Testis (tissue), 3 donors: ENCODE measurements around the gene MOSMO. TPM values are rescaled to one million over a fixed set of nuclear protein-coding genes. Genes with fewer than 3 reads are reported as not detected.
"Not testable (repeated sequence)": the region's sequence is repeated elsewhere in the genome, so short reads cannot be mapped to it uniquely, and the experiment has no call there.

ENCODE experiments used
- DNase-seq: peaks from one replicate; pipeline ENCODE4 v3.0.0-alpha.2; 2019
- H3K27ac ChIP-seq, 2 donors: fragments of 200-600 bp; sonication (generic); one replicate each; pipeline ENCODE4 v1.5.1; 2019
- H3K27me3 ChIP-seq: fragments of 200-600 bp; sonication (generic); one replicate; pipeline ENCODE4 v1.5.1; 2019
- H3K36me3 ChIP-seq: fragments of 200-600 bp; sonication (generic); one replicate; pipeline ENCODE4 v1.5.1; 2017; ENCODE audit warnings: low read depth; ENCODE audit errors: missing control alignments
- H3K4me1 ChIP-seq: fragments of 200-600 bp; sonication (generic); one replicate; pipeline ENCODE4 v1.5.1; 2019
- H3K4me3 ChIP-seq, 2 donors: fragments of 200-600 bp; sonication (generic); one replicate each; pipeline ENCODE4 v1.5.1; 2017 to 2019
- H3K9me3 ChIP-seq: fragments of 200-600 bp; sonication (generic); one replicate; pipeline ENCODE4 v1.5.1; 2017
- CTCF ChIP-seq, 3 experiments: fragments of 450-650 bp in 2 of 3; fragments of 200-600 bp in 1 of 3; sonication (generic) in 1 of 3; IDR thresholded peaks; one replicate each; pipeline ENCODE4 v1.5.1; 2016 to 2019; ENCODE audit warnings: antibody characterized with exemption in 3 of 3, mild to moderate bottlenecking in 2 of 3, moderate library complexity in 1 of 3
- POLR2A ChIP-seq: fragments of 450-650 bp; IDR thresholded peaks from one replicate; pipeline ENCODE4 v1.6.1; 2017; ENCODE audit warnings: antibody characterized with exemption, mild to moderate bottlenecking, moderate library complexity
- WGBS, 2 donors: methylation state at CpG; one replicate each; pipeline ENCODE4 v1.1.5; 2018; 5-methylcytosine and 5-hydroxymethylcytosine counted together
- intact Hi-C: fragments of 100-400 bp; cut with DNase I; formaldehyde crosslinking; loops from one replicate; pipeline ENCODE4 v1.15.1; 2023; ENCODE audit warnings: low total_unique reads
- polyA plus RNA-seq: library from polyadenylated mRNA; stranded (reverse); fragments of 350-450 nt; fragmentation: Illumina TruSeq; extraction: RNeasy Lipid Tissue Mini Kit (QIAGEN cat#74804); gene quantifications from one replicate; pipeline ENCODE4 v1.2.3, GENCODE V29; 2014; ENCODE audit warnings: low read depth, low replicate concordance; ENCODE audit not compliant: insufficient read depth
- total RNA-seq, 2 donors: library from RNA; depleted of rRNA; stranded (reverse); fragments of >200 nt; gene quantifications; one replicate each; pipeline ENCODE4 v1.2.3, GENCODE V29; 2016

The MOSMO gene
- total and polyA plus RNA-seq, 3 donors from 2014 or later: 17.4 to 36.8 (median 33.4) TPM

- intact Hi-C loops: no loop called here
Observed at GRCh38 chr16:22126037-22126558, 118.2 kb downstream of the MOSMO start.

GRCh38 chr16:22128537-22128936 is 120.6 kb downstream of the MOSMO start:
- H3K4me3 ChIP-seq, intact Hi-C loops, H3K36me3 ChIP-seq, H3K4me1 ChIP-seq, H3K27me3 ChIP-seq, H3K9me3 ChIP-seq, DNase-seq, H3K27ac ChIP-seq: not testable (repeated sequence)
- 88 to 91% methylated on average over 1 of the region's 1 CpG for WGBS, 2 donors

More at GRCh38 chr16:22126037-22126558, 118.2 kb downstream of the MOSMO start:
- WGBS, 2 donors: 80 to 89% methylated on average over 15 of the region's 15 CpGs
- no peak for TF ChIP-seq CTCF (IDR thresholded peaks at IDR 0.05)
- no peak for TF ChIP-seq POLR2A
- Histone ChIP-seq H3K27ac (no peak overlapping the region), H3K27me3 (no peaks in the 10 kb centered on the region), H3K36me3 (no peaks in the 10 kb centered on the region), H3K9me3 (no peaks in the 10 kb centered on the region), H3K4me3 (no peak overlapping the region), H3K4me1 (no peaks in the 10 kb centered on the region)
- DNase-seq: no peak

- intact Hi-C loops: no loop called here
Observed at GRCh38 chr16:22130528-22130927, 122.6 kb downstream of the MOSMO start.

GRCh38 chr16:22132801-22133200 is 124.9 kb downstream of the MOSMO start:
- Histone ChIP-seq H3K36me3 (no peaks in the 10 kb centered on the region), H3K4me3 (no peak overlapping the region), H3K4me1 (no peaks in the 10 kb centered on the region), H3K9me3 (no peaks in the 10 kb centered on the region), H3K27me3 (no peaks in the 10 kb centered on the region), H3K27ac (no peak overlapping the region)
- WGBS, 2 donors: 77 to 89% methylated on average over 10 of the region's 10 CpGs
- DNase-seq: no peak
- no peak for TF ChIP-seq CTCF (IDR thresholded peaks at IDR 0.05)
- no peak for TF ChIP-seq POLR2A
- intact Hi-C loops: no loop called here

More at GRCh38 chr16:22130528-22130927, 122.6 kb downstream of the MOSMO start:
- Histone ChIP-seq H3K4me1 (no peaks in the 10 kb centered on the region), H3K27me3 (no peaks in the 10 kb centered on the region), H3K4me3 (no peak overlapping the region), H3K36me3 (no peaks in the 10 kb centered on the region), H3K27ac (no peak overlapping the region), H3K9me3 (no peaks in the 10 kb centered on the region)
- TF ChIP-seq CTCF (IDR thresholded peaks at IDR 0.05): no peak
- TF ChIP-seq POLR2A: no peak
- DNase-seq: no peak

Other genes starting within 250 kb of the MOSMO start
- 100 to 1,000 TPM; 160 to 179 TPM for gene NPIPB4, start 150.4 kb upstream of the MOSMO start, total RNA-seq
- gene NPIPB4, start 150.4 kb upstream of the MOSMO start, polyA plus RNA-seq: 73.0 TPM
- 100 to 1,000 TPM; 103 to 136 TPM for gene UQCRC2, start 54.8 kb upstream of the MOSMO start, total RNA-seq
- 114 TPM for gene UQCRC2, start 54.8 kb upstream of the MOSMO start, polyA plus RNA-seq
- 10 to 100 TPM in 1 of 2 donors, 1 to 10 TPM in 1; 7.9 to 17.2 TPM for gene PDZD9, start 7.0 kb upstream of the MOSMO start, total RNA-seq
- 40.6 TPM for gene PDZD9, start 7.0 kb upstream of the MOSMO start, polyA plus RNA-seq
- 1 to 10 TPM; 5.0 to 9.8 TPM for gene VWA3A, start 84.4 kb downstream of the MOSMO start, total RNA-seq
- 15.8 TPM for gene VWA3A, start 84.4 kb downstream of the MOSMO start, polyA plus RNA-seq
- under 1 TPM; 0.31 TPM for gene SDR42E2, start 154.4 kb downstream of the MOSMO start, total RNA-seq
- gene SDR42E2, start 154.4 kb downstream of the MOSMO start, polyA plus RNA-seq: 1.4 TPM
- 10 to 100 TPM; 10.2 to 11.1 TPM for gene EEF2K, start 198.2 kb downstream of the MOSMO start, total RNA-seq
- gene EEF2K, start 198.2 kb downstream of the MOSMO start, polyA plus RNA-seq: 6.6 TPM